ENCODE results near the gene FOCAD.

Gene FOCAD

GRCh38 chr9:20734275-20734674 is 50.2 kb downstream of the FOCAD start:
- no peak for DNase-seq (ENCODE audit: low read depth)

DNA sequence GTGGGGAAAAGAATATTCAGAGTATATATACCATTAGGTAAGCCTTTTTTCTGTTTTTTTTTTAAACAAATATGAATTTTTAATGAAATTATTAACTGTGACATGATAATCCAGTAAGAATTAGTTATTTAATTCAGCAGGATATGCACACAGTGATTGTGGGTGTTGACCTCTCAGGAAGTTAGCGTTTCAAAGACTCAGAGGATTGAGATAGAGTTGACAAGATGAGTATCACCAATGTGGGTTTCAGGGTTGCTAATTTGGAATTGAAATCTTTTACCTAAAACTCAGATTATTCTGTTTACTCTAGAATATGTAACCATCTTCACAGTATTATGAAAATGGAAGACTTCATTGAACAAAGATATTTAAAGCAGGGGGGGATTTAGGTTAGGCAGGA is 56.2 kb downstream of the FOCAD start:
- DNase-seq (ENCODE audit: low read depth) = no peak

- DNase-seq (ENCODE audit: low read depth) = no peak
Observed at GRCh38 chr9:20740929-20741582, 57.0 kb downstream of the FOCAD start.

- no peak for DNase-seq (ENCODE audit: low read depth)
Observed at GRCh38 chr9:20742833-20743232, 58.8 kb downstream of the FOCAD start.

DNA sequence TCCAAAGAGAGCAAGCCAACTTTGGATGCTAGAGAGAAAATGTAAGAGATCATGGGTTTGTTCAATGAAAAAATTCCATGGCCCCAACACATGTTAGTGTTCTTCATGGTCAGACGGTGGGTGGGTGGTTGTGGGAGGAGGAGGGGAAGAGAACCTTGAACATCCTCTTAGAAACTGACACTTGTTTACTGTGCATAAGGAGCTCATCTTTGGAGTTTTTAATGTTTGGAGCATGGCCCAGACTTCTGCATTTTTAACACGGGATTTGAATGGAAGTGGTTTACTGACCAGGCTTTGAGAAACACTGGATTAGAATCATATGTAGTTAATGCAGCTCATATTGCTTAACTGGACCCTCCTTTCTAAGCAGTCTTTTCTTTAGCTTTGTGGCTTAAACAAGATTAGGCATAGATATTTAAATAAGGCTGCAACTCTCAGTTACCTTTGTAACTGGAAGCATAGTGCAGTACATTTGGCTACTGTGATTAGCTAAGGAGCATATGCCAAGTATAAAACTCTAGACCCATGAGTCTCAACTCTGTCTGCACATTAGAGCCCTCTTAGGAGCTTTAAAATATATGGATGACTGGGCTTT is 60.1 kb downstream of the FOCAD start:
- DNase-seq (ENCODE audit: low read depth) = no peak

GRCh38 chr9:20746967-20747366 is 62.9 kb downstream of the FOCAD start:
- DNase-seq (ENCODE audit: low read depth) = no peak

- DNase-seq (ENCODE audit: low read depth) = no peak
Observed at GRCh38 chr9:20749496-20750198, 65.6 kb downstream of the FOCAD start.

DNA sequence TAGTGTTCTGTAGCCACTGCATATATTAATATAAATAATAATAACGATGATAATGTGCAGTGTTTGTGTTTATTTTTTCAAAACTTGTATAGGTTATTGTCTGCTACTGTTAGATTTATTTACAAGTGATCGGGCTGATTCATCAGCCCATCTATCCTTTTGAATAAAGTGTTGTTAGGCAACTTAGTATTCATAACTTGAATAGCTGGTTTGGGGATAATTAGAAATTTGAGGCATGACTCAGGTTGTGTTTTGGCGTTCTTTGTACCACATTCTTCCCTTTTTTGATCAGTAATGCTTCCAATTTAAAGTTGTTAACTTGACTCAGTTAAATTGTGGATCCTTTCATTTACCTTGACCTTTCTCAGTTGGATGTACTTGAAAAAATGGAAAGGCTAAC is 69.7 kb downstream of the FOCAD start:
- no peak for DNase-seq (ENCODE audit: low read depth)

GRCh38 chr9:20754556-20754955 is 70.5 kb downstream of the FOCAD start:
- no peak for DNase-seq (ENCODE audit: low read depth)

- DNase-seq (ENCODE audit: low read depth) = no peak
Observed at GRCh38 chr9:20760246-20760891, 76.3 kb downstream of the FOCAD start.

GRCh38 chr9:20770947-20771346 is 86.9 kb downstream of the FOCAD start:
- DNase-seq (ENCODE audit: low read depth) = no peak

- no peak for DNase-seq (ENCODE audit: low read depth)
Observed at GRCh38 chr9:20771729-20772128, 87.7 kb downstream of the FOCAD start.

DNA sequence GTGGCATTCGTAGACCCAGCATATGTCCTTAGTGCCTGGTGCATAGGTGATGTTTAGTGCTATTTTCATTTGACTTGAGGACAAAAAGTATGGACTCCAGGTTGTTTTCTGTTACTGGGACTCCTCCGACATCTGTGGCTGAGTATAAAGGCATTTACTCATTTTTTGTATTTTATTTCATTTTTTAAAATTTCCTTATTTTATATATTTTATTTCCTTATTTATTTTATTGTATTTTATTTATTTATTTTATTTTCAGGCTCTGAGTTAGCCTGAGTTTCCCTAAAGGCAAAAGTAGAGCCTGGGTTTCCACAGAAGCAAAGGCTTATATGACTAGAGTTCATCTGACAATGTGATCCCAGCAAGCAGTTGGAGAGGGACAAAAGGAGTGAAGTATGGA is 91.6 kb downstream of the FOCAD start:
- no peak for DNase-seq (ENCODE audit: low read depth)

GRCh38 chr9:20781092-20781491 is 97.0 kb downstream of the FOCAD start:
- no peak for DNase-seq (ENCODE audit: low read depth)

- no peak for DNase-seq (ENCODE audit: low read depth)
Observed at GRCh38 chr9:20782289-20782688, 98.2 kb downstream of the FOCAD start.

DNA sequence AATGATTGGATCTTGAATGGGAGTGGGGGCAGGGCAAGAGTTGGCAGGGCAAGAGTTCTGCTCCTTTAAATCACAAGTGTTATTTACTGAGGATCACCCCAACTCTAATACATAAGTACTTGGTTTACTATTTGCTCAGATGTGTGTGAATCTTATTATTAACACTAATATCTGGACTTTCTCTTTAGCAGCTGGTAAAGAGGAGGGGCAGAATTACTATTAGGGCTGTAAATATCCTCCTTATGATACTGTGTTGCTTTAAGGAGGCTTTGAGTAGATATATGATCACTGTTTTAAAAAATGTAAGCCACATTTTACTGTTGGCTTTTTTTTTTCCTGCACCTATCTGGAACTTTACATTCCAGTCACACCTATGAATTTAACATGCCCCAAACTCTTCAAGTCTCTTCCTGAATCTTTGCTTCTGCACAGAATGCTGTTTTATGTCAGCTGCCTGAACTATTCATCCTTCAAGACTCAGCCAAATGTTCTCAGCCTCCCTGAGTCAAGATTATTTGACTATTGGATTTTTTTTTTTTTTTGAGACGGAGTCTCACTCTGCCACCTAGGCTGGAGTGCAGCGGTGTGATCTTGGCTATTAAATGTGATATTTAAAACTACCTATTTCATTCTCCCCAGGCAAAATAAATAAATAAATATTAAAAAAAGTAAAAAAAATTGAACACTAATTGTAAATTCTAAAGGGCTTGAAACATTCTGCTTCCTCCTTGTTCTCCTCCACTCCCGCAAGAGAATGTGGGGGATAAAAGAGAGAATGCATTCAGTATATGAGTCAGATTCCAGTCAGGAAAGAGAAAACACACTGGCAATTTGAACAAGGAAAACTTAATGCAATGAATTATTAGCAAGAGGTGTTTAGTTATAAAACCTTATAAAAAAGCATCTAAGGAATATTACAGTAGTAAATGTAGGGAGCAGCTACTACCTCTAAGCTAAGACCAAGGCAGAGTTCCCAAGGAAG is 99.3 kb downstream of the FOCAD start:
- no peak for DNase-seq (ENCODE audit: low read depth)

DNA sequence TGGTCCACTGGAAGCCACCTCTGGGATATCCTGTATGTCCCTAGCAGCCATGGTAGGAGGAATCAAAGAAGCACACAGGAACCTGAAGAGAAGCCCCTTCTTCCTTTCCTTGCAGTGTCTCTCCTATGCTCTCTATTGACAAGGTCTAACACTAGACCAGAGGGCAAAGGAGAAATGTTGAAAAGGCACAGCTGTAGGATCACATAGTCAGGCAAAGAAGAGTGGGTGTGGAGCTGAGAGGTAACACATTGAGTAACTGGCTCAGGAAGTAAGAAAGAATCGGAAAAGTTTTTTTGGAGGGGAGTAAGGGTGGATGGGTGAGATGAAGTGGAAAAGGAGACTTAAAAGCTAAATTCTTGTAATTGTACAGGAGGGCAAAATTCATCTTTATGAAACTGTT is 100.1 kb downstream of the FOCAD start:
- no peak for DNase-seq (ENCODE audit: low read depth)

- no peak for DNase-seq (ENCODE audit: low read depth)
Observed at GRCh38 chr9:20786807-20787206, 102.7 kb downstream of the FOCAD start.

DNA sequence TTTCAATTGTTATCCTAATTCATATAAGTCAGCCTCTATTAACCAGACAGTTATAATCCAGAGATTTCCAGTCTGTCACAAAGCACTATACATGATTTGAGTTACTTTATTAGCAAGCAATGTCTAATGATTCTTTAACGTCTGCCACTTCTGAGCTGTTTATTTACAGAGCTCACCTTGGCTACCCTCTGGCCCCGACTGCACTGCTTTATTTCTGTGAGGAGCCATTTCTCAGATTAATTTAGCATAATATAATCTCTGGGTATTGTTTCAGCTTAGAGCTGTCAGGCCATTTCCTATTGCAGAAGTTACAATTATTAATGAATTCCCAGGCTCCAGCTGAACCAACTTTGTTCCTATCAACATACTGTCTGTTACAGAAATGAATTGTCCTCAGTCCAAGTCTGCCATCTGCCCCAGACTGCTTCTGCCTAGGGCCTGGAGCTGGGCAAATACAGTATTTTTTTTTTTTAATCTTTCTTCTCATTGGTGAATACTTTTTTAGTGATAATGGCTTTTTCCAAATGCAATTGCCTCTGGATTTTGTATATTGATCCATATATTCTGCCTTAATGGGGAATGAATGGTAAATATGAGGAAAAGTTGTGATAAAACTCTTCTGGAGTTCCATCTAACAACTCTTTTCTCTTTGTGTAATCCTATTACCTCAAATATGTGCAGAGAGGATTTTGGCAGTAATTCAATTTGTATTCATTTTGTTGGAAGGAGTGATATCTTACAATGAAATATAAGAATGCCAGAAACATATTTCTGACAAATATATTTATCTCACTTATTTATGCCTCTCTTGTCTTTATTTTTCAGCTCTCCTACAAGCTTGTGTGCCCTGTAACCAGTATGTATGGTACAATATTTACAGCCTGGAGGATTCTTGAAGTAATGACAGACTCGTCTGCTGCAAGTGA is 104.7 kb downstream of the FOCAD start:
- DNase-seq (ENCODE audit: low read depth) = no peak

GRCh38 chr9:20790721-20791120 is 106.7 kb downstream of the FOCAD start:
- no peak for DNase-seq (ENCODE audit: low read depth)

GRCh38 chr9:20791682-20792081 is 107.6 kb downstream of the FOCAD start:
- DNase-seq (ENCODE audit: low read depth) = no peak

Data from activated gamma-delta T cell treated with anti-CD3 and anti-CD28 coated beads, Interleukin-2, amount 50 U/mL, for 16 hours (primary cell).